Stimulated activated CD4-positive, alpha-beta T cell treated with anti-CD3 and anti-CD28 coated beads, Interleukin-12 subunit alpha, Interleukin-12 subunit beta, amount 100 ng/mL, for 24 hours (primary cell): ENCODE data around the gene CEP83.
"Not testable (repeated sequence)": the region's sequence is repeated elsewhere in the genome, so short reads cannot be mapped to it uniquely, and the experiment has no call there.

Experiments used
- DNase-seq, 2 experiments: peaks; one replicate each; pipeline ENCODE4 v3.0.0-alpha.2; 2020; ENCODE audit warnings: low read depth in 2 of 2

The CEP83 gene, protein sequence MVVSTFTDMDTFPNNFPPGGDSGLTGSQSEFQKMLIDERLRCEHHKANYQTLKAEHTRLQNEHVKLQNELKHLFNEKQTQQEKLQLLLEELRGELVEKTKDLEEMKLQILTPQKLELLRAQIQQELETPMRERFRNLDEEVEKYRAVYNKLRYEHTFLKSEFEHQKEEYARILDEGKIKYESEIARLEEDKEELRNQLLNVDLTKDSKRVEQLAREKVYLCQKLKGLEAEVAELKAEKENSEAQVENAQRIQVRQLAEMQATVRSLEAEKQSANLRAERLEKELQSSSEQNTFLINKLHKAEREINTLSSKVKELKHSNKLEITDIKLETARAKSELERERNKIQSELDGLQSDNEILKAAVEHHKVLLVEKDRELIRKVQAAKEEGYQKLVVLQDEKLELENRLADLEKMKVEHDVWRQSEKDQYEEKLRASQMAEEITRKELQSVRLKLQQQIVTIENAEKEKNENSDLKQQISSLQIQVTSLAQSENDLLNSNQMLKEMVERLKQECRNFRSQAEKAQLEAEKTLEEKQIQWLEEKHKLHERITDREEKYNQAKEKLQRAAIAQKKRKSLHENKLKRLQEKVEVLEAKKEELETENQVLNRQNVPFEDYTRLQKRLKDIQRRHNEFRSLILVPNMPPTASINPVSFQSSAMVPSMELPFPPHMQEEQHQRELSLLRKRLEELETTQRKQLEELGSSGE

GRCh38 chr12:94459728-94460615 is at the start of gene CEP83:
Gene CEP83 (minus strand): TSS chr12:94459867. CDS start chr12:94412490, 47,377 bp downstream.
- DNase-seq: peak; percentile 97 to 98

GRCh38 chr12:94509317-94509716 is 49.6 kb upstream of the CEP83 start:
- no peak for DNase-seq

GRCh38 chr12:94507455-94507854 is 47.8 kb upstream of the CEP83 start:
- DNase-seq: no peak

DNA sequence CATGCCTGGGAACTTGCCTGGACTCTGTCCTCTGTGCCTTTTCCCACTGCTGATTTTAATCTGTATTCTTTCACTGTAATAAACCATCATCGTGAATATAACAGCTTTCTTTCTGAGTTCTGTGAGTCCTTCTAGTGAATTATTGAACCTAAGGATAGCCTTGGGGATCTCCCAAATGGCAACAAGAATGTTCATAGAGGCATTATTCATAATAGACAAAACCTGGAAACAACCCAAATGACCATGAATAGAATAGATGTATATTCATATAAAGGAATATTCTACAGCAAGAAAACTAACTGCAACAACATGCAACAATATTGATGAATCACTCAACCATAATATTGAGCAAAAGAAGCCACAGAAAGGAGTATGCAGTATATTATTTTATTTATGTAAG is 44.7 kb upstream of the CEP83 start:
- DNase-seq: no peak

GRCh38 chr12:94503619-94504018 is 44.0 kb upstream of the CEP83 start:
- no peak for DNase-seq

DNA sequence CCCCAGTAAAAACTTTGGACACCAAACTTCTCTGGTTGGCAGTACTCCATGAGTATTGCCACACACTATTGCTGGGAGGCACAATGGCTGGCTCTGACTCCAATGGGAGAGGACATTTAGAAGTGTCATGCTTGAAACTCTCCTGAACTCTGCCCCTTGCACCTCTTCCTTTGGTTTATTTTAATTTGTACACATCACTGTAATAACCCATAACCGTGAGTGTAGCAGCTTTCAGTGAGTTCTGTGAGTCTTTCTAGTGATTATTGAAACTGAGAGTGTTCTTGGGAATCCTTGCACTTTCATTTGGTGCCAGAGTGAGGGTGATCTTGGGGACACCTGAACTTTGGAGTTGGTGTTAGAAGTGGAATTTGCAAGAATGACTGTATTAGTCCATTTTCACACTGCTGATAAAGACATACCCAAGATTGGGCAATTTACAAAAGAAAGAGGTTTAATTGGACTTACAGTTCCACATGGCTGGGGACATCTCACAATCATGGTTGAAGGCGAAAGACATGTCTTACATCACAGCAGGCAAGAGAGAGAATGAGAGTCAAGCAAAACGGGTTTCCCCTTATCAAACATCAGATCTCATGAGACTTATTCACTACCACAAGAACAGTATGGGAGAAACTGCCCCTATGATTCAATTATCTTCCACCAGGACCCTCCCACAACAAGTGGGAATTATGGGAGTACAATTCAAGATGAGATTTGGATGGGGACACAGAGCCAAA is 41.3 kb upstream of the CEP83 start:
- DNase-seq: no peak

GRCh38 chr12:94498698-94499097 is 39.0 kb upstream of the CEP83 start:
- no peak for DNase-seq

GRCh38 chr12:94498073-94498472 is 38.4 kb upstream of the CEP83 start:
- DNase-seq: no peak

DNA sequence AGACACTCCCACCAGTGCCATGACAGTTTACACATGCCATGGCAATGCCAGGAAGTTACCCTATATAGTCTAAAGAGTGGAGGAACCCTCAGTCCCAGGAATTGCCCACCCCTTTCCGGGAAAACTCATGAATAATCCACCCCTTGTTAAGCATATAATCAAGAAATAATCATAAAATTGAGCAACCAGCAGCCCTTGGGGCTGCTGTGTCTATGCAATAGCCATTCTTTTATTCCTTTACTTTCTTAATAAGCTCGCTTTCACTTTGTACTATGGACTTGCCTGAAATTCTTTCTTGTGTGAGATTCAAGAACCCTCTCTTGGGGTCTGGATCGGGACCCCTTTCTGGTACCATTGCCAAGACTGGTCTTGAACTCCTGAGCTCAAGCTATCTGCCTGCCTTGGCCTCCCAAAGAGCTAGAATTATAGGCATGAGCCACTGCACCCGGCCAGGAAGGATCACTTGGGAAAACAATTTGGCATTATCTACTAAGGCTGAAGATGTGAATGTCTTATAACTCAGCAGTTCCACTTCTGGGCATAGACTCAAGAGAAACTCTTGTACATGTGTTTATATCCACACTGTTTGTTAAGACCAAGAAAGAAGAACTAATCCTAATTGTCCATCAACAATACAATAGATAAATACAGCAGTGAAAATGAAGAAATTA is 35.9 kb upstream of the CEP83 start:
- DNase-seq: no peak

GRCh38 chr12:94491489-94491888 is 31.8 kb upstream of the CEP83 start:
- DNase-seq: no peak

- no peak for DNase-seq
Measured at GRCh38 chr12:94488463-94488862, 28.8 kb upstream of the CEP83 start.

DNA sequence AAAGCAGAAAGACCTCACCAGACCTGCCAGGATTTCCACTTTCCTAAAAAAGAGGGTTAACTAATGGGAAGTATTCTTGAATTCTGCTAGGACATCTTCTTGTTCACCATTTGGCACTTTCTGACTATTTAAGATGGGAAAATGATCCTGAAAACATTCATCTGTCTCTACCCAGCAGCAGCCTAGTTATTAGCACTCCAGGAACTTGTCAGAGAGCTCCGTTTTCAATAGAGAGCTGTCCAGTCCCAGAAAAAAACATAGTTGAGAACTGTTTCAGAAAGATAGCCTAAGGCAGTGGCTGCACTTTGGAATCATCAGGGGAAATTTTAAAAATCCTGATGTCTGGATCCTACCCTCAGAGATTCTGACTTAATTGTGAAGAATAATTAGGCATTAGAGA is 22.1 kb upstream of the CEP83 start:
- no peak for DNase-seq

- DNase-seq: no peak
Measured at GRCh38 chr12:94469522-94469921, 9.9 kb upstream of the CEP83 start.

GRCh38 chr12:94460616-94460959 is 921 bp upstream of the CEP83 start:
- DNase-seq: no peak

- DNase-seq: no peak
Measured at GRCh38 chr12:94458877-94459727, 565 bp downstream of the CEP83 start.

GRCh38 chr12:94457311-94457710 is 2.4 kb downstream of the CEP83 start:
- DNase-seq: no peak

- DNase-seq: not testable (repeated sequence)
Measured at GRCh38 chr12:94454318-94454717, 5.3 kb downstream of the CEP83 start.

DNA sequence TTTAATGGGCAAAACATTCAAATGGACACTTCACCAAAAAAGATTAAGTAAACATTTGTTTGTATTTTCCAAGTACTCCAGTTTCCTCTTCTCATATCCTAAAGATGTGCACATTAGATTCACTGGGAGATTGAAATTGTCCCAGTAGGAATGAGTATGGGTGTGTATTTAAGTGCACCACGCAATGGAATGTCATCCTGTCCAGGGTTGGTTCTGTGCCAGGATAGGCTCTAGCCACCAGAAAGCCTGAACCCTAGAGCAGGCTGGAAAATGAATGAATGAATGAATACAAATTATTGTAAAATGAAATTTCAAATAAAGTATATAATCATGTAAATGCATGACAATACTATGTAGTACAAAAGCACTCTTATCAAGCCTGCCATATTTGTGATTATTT is 14.0 kb downstream of the CEP83 start:
- DNase-seq: no peak

DNA sequence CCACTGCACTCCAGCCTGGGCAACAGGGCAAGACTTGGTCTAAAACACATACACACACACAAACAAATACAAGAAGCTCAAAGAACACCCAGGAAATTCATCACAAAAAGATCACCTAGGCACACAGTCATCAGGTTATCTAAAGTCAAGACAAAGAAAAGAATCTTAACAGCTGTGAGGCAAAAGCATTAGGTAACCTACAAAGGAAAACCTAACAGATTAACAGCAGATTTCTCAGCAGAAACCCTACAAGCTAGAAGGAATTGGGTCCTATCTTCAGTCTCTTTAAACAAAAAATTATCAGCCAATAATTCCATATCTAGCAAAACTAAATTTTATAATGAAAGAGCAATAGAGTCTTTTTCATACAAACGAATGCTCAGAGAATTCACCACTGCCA is 22.4 kb downstream of the CEP83 start:
- DNase-seq: no peak

- no peak for DNase-seq
Measured at GRCh38 chr12:94435511-94435927, 24.1 kb downstream of the CEP83 start.
